HUES64 (cell line): Measurements from ENCODE around the gene ZKSCAN5.

Experiments used
- H3K27ac ChIP-seq: 2 replicates; pipeline ENCODE4 v1.7.0; 2013; ENCODE audit warnings: low read depth, low read length, inconsistent platforms
- H3K27me3 ChIP-seq: 2 replicates; pipeline ENCODE4 v1.6.1; 2013; ENCODE audit warnings: mild to moderate bottlenecking, low read length; ENCODE audit not compliant: insufficient read depth
- H3K36me3 ChIP-seq: 2 replicates; pipeline ENCODE4 v1.6.1; 2013; ENCODE audit warnings: mild to moderate bottlenecking, low read length; ENCODE audit not compliant: insufficient read depth
- H3K4me1 ChIP-seq: 2 replicates; pipeline ENCODE4 v1.6.1; 2013; ENCODE audit warnings: mild to moderate bottlenecking, low read length, moderate library complexity; ENCODE audit not compliant: insufficient read depth
- H3K4me3 ChIP-seq: 2 replicates; pipeline ENCODE4 v1.5.1; 2013; ENCODE audit warnings: mild to moderate bottlenecking, low read length, moderate library complexity
- H3K9ac ChIP-seq: 2 replicates; pipeline ENCODE4 v1.6.1; 2013; ENCODE audit warnings: mild to moderate bottlenecking, low read depth, low read length
- H3K9me3 ChIP-seq: 2 replicates; pipeline ENCODE4 v1.6.1; 2013; ENCODE audit warnings: low read depth, low read length; ENCODE audit not compliant: insufficient read depth
- WGBS: fragments of 150-250, 120-280 bp; methylation state at CpG from one replicate; pipeline ENCODE4 v1.1.7; 2013; ENCODE audit warnings: missing lambda C conversion rate; 5-methylcytosine and 5-hydroxymethylcytosine counted together

Gene ZKSCAN5

DNA sequence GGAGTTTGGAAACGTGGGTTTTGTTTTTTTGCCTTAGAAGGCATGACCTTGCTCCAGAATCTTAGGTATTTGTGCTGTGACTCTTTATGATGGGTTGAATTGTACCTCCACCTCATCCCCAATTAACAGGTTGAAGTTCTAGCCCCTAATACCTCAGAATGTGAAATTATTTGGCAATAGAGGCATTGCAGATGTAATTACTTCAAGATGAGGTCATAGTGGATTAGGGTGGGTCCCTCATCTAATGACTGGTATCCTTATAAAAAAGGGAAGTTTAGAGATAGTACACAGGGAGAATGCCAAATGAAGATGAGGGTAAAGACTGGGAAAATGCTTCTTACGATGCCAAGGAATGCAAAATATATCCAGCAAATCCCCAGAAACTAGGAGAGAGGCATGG, 50.5 kb downstream of the ZKSCAN5 start:
- H3K9ac ChIP-seq: no peak overlapping the region
- WGBS: 88% methylated on average over 2 of the region's 2 CpGs
- no peaks in the 10 kb centered on the region for H3K27me3 ChIP-seq
- peaks cover 14% of the 10 kb centered on the region for H3K36me3 ChIP-seq
- no peak overlapping the region for H3K4me3 ChIP-seq
- H3K9me3 ChIP-seq: no peaks in the 10 kb centered on the region
- no peak overlapping the region for H3K27ac ChIP-seq
- H3K4me1 ChIP-seq: 0 out of 2 replicates have a peak, but pooled peaks cover 3% of the 10 kb centered on the region

DNA sequence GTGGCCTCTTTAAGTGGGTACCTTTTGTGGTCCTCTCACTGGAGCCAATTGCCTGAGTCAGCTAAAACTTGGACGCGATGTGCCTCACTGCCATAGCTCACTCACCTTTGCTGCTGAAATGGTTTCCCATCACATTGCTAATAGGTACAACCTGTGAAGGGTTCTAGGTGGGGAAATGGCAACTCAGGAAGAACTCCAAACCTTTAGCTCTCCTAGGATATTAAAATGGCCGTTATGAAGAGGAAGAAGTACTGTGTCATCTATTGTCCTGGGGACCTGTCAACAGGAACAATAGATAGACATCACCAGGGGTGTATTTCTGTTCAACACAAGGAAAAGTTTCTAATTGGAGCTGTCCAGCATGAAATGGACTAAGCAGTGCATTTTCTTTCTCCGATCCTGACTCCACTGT, 52.7 kb downstream of the ZKSCAN5 start:
- Histone ChIP-seq H3K9me3 (no peaks in the 10 kb centered on the region), H3K36me3 (peaks cover 36% of the 10 kb centered on the region), H3K27me3 (no peaks in the 10 kb centered on the region), H3K4me1 (0 out of 2 replicates have a peak, but pooled peaks cover 3% of the 10 kb centered on the region), H3K9ac (peak overlapping the region; percentile 99), H3K4me3 (peak overlapping the region; percentile 96), H3K27ac (no peak overlapping the region)
- 94% methylated on average over 4 of the region's 4 CpGs for WGBS

DNA sequence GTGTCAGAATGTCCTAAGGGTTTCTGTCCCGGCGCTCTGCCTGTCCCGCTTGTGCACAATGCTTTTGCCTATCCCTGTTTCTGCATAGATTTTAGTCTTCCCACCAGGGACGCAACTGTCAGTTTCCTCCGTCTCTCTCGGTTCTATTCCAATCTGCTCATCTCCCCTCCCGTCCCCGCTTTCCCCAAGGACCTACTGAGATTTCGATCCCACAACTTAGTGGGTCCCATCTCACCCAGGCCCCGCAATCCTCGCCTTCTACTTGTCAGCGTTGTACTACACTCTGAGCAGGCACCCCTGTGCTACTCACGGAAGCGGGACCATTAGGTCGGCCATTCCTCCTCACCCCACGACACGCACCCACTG, 53.5 kb downstream of the ZKSCAN5 start:
- peak overlapping the region; percentile 99 for H3K9ac ChIP-seq
- peak overlapping the region; percentile 97 for H3K27ac ChIP-seq
- WGBS: 2% methylated on average over 17 of the region's 17 CpGs
- H3K4me1 ChIP-seq: peaks cover 3% of the 10 kb centered on the region; the same call in 1 of the 2 replicates
- peaks cover 43% of the 10 kb centered on the region for H3K36me3 ChIP-seq
- H3K4me3 ChIP-seq: peak overlapping the region; percentile 96
- H3K9me3 ChIP-seq: no peaks in the 10 kb centered on the region
- no peaks in the 10 kb centered on the region for H3K27me3 ChIP-seq

DNA sequence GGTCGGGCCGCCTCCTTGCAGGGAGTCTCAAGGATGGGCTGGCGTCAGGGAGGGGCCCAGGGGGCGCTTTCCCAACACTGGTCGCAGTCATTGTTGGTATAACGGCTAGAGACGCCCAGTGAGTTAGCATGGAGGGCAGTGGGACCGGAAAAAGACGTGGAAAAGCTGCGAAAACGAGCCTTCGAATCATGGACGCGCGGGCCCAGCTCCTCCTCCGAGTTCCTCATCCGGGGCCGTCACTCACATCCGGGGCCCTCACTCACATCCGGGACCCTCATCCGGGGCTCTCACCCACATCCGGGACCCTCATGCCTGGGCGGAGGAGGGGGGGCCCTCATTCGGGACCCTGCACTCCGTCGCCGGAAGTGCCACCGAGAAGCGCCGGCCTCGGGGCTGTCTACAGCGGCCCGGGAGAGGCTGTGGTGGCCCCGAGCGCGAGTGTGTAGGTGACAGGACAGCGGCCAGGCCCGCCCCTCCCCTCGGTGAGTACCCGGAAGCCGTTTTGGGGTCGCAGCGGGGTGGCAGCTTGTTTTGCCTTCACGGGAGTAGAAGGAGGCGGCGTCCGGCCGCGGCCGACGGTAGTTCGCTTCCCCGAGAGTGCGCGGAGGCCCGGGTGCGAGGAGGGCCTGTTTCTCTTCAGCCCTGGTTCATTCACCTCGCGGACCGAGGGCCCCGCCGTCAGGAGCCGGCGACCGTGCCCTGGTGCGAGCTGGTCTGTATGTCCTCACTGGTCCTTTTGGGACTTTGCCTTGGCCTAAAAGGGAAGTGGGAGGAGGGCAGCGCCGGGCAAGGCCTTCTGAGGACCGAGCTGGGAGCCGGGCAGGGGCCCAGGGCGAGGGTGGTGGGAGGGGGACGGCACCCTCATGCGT, 54.1 kb downstream of the ZKSCAN5 start, which contains the start of gene ZNF655:
Gene ZNF655 (plus strand): TSS at position 337 of the 869 bp plus-strand sequence. CDS start 1,918 bp downstream, outside the sequence.
- WGBS: under 1% methylated on average over 73 of the region's 73 CpGs
- peak within 1 kb of the TSS; percentile 96 for H3K4me3 ChIP-seq

DNA sequence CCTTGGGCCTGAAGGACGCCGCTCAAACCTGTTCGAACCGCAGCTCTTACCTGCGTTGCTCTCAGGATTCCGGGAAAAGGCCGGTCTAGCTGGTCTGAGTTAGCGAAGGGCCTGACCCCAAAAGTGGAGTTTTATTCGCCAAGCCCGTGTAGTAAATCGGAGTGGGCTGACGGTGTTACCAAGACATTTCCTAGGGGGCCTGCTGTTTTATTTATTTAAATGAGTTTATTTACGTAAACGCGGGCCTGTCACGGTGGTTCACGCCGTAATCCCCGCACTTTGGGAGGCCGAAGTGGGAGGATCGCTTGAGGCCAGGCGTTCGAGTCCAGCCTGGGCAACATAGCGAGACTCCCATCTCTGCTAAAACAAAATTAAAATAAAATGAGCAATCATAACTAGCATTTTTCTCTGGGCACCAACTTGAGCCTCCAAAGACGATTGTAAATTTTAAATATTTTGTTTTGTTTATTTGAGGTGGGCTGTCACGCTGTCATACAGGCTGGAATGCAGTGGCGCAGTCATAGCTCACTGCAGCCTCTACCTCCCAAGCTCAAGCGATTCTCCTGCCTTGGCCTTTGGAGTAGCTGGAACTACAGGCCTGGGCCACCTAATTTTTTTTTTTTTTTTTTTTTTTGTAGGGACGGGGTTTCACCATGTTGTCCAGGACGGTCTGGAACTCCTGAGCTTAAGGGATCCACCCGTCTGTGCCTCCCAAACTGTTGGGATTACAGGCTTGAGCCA, 54.9 kb downstream of the ZKSCAN5 start:
- peak overlapping the region; percentile 96 for H3K4me3 ChIP-seq
- peak overlapping the region; percentile 97 for H3K27ac ChIP-seq
- H3K36me3 ChIP-seq: peaks cover 53% of the 10 kb centered on the region
- WGBS: 28% methylated on average over 31 of the region's 31 CpGs
- no peaks in the 10 kb centered on the region for H3K27me3 ChIP-seq
- H3K9me3 ChIP-seq: no peaks in the 10 kb centered on the region
- H3K4me1 ChIP-seq: peaks cover 3% of the 10 kb centered on the region; the same call in 1 of the 2 replicates
- peak overlapping the region; percentile 99 for H3K9ac ChIP-seq

More for the DNA sequence above, 54.1 kb downstream of the ZKSCAN5 start, which contains the start of gene ZNF655:
- H3K27me3 ChIP-seq: no peaks in the 10 kb centered on the region
- H3K9me3 ChIP-seq: no peaks in the 10 kb centered on the region
- peak within 1 kb of the TSS; percentile 99 for H3K9ac ChIP-seq
- H3K36me3 ChIP-seq: peaks cover 48% of the 10 kb centered on the region
- peaks cover 3% of the 10 kb centered on the region; the same call in 1 of the 2 replicates for H3K4me1 ChIP-seq
- H3K27ac ChIP-seq: peak within 1 kb of the TSS; percentile 97

DNA sequence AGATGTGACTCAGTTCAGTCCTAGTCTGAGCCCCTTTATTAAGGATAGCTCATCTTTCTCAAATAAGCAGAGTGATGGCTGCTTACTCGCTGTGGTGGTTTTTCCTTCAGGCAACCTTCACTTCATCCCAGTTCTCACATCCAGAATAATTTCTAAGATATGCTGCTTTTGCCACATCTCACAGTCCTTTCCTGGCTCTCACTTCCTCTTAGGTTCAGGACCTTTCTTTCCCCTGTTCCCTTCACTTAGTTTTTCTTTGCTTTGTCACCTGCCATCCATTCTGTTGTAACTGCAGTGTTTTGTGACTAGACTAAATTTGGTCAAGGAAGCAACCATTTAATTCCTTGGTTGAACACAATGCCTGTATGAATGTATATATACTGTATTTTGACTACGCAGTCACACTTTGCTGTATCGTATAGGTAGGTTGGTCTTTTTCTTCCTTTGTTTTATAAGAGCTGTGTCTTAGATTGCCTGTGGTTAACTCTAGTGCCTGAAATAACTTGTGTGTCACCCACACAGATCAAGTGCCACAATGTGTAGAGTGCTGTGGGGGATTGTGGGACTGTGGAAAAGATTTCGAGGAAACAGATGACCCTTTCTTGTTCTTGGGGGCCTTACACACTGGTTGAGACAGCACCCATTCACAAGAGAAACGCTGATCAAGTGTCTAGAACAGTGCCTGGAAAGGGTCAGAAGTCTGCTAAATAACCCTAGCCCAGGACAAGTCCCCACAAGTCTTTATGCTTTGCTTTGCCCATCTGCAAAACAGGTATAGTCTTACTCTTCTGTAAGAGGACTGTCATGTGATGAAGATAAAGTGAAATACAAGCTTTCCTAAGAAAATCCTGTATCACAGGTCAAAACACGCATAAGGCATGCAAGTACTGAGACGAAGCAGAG, 56.6 kb downstream of the ZKSCAN5 start:
- H3K27ac ChIP-seq: no peak overlapping the region
- 96% methylated on average over 7 of the region's 7 CpGs for WGBS

DNA sequence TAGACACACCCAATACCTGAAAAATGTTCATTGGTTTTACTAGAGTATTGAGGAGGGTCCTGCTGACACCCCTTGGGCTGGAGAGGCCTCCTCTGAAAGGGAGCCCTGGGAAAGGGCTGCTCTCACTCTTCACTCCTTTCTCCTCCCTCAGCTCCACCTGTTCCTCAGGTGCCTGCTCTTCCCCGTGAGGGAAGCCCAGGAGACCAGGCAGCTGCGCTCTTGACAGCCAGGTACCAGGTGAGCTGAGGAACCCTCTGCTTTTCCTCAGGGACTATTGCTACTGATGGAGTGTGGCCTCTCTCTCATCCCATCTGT, 57.2 kb downstream of the ZKSCAN5 start:
- WGBS: 92% methylated on average over 2 of the region's 2 CpGs

More for the DNA sequence above, 56.6 kb downstream of the ZKSCAN5 start:
- H3K9me3 ChIP-seq: no peaks in the 10 kb centered on the region
- H3K27me3 ChIP-seq: no peaks in the 10 kb centered on the region
- H3K4me3 ChIP-seq: no peak overlapping the region
- H3K36me3 ChIP-seq: peaks cover 64% of the 10 kb centered on the region
- peaks cover 3% of the 10 kb centered on the region; the same call in 1 of the 2 replicates for H3K4me1 ChIP-seq
- 0 out of 2 replicates have a peak overlapping the region, but pooled peaks have one; percentile 21 for H3K9ac ChIP-seq

DNA sequence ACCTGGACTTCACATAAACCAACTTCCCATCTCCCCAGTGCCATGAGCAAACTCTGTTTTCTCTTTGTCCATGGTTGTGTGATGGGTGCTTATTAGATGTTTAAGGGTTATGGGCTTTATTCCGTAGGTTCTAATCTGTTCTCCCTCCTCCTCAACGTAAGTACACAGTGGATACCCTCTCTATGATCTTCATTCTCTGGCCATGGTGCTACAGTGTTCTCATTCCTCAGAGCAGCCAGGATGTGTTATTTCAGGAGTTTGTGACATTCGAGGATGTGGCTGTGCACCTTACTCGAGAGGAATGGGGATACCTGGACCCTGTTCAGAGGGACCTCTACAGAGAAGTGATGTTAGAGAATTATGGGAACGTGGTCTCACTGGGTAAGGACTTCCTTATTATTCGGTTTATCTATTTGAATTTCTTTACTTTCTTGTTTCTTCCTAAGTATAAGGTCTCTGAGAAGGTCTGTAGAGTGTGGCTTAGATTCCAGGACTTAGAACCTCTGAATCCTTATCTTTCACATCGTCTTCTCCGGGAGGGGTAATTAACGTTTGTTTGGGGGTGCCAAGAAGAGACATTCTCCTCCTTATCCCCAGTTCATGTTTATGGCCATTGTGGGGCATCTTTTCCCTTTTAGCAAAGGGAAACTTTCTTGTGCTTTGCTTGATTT, 57.8 kb downstream of the ZKSCAN5 start:
- Histone ChIP-seq H3K9me3 (no peaks in the 10 kb centered on the region), H3K36me3 (peaks cover 64% of the 10 kb centered on the region), H3K27ac (peak overlapping the region; percentile 1; the same call in 1 of the 2 replicates), H3K4me1 (peaks cover 3% of the 10 kb centered on the region; the same call in 1 of the 2 replicates), H3K9ac (peak overlapping the region; percentile 7; the same call in 1 of the 2 replicates), H3K27me3 (no peaks in the 10 kb centered on the region), H3K4me3 (no peak overlapping the region)
- WGBS: 88% methylated on average over 8 of the region's 9 CpGs

More for the DNA sequence above, 57.2 kb downstream of the ZKSCAN5 start:
- Histone ChIP-seq H3K27ac (no peak overlapping the region), H3K27me3 (no peaks in the 10 kb centered on the region), H3K9ac (peak overlapping the region; percentile 7; the same call in 1 of the 2 replicates), H3K4me3 (no peak overlapping the region), H3K36me3 (peaks cover 64% of the 10 kb centered on the region), H3K9me3 (no peaks in the 10 kb centered on the region), H3K4me1 (peaks cover 3% of the 10 kb centered on the region; the same call in 1 of the 2 replicates)

DNA sequence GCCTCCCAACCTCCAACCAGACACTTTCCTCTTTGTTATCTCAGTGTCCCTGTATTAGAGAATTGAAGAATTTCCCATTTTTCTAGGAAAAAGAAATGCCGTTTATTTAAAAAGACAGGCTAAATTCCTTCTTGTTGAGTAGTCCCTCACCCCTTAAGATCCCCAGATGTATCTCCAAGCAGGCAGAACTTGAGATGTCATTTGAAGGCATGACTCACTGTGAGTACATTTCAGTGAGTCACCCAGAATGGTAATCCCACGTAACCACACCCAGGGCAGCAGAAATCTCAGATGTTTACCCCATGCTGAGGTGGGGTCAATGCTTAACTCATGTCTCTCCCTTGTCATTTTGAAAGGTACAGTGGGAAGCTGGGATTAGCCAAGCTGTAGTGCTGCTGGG, 58.4 kb downstream of the ZKSCAN5 start:
- Histone ChIP-seq H3K9me3 (no peaks in the 10 kb centered on the region), H3K4me3 (no peak overlapping the region), H3K27me3 (no peaks in the 10 kb centered on the region), H3K27ac (no peak overlapping the region), H3K9ac (no peak overlapping the region), H3K36me3 (peaks cover 64% of the 10 kb centered on the region), H3K4me1 (no peaks in the 10 kb centered on the region; the same call in 1 of the 2 replicates)
- 80% methylated on average over 2 of the region's 2 CpGs for WGBS

DNA sequence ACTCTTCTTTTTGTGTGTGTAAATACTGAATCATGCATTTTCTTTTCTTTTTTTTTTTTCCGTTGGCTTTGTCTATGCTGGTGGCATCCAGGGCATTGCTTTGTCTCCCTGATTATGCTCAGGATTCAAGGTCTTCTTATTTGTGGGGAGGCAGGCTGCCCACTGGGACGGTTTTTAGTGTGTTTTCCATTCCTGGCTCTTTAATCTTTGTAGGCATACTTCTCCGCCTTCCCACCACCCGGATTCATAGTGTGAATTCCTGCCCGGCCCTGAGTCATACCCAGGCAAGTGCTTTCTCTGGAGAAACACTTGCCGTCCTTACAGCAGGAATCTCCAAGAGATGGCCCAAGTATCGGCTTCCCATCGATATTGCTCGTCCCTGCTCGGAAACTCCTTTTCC, 59.2 kb downstream of the ZKSCAN5 start:
- H3K27ac ChIP-seq: no peak overlapping the region
- no peak overlapping the region for H3K9ac ChIP-seq
- WGBS: 86% methylated on average over 9 of the region's 10 CpGs
- no peak overlapping the region for H3K4me3 ChIP-seq
- no peaks in the 10 kb centered on the region for H3K9me3 ChIP-seq
- no peaks in the 10 kb centered on the region for H3K27me3 ChIP-seq
- peaks cover 67% of the 10 kb centered on the region for H3K36me3 ChIP-seq
- no peaks in the 10 kb centered on the region; the same call in 1 of the 2 replicates for H3K4me1 ChIP-seq
